GM12875 (cell line): ENCODE data around the gene CEP57.
"Not testable (repeated sequence)": the region's sequence is repeated elsewhere in the genome, so short reads cannot be mapped to it uniquely, and the experiment has no call there.

ENCODE experiments used
- H3K4me3 ChIP-seq: one replicate; pipeline ENCODE4 v1.5.1; 2011; ENCODE audit warnings: low read depth, low read length, control low read depth
- TF ChIP-seq, protein P1 (sequence below): IDR thresholded peaks from 2 replicates; pipeline ENCODE4 v1.5.1; 2011; ENCODE audit warnings: low read depth, mild to moderate bottlenecking, control low read depth, inconsistent platforms, low read length, moderate library complexity, borderline replicate concordance; ENCODE audit not compliant: insufficient read depth

Gene CEP57

GRCh38 chr11:95863486-95864140, 73.3 kb downstream of the CEP57 start:
- TF ChIP-seq, protein P1, sequence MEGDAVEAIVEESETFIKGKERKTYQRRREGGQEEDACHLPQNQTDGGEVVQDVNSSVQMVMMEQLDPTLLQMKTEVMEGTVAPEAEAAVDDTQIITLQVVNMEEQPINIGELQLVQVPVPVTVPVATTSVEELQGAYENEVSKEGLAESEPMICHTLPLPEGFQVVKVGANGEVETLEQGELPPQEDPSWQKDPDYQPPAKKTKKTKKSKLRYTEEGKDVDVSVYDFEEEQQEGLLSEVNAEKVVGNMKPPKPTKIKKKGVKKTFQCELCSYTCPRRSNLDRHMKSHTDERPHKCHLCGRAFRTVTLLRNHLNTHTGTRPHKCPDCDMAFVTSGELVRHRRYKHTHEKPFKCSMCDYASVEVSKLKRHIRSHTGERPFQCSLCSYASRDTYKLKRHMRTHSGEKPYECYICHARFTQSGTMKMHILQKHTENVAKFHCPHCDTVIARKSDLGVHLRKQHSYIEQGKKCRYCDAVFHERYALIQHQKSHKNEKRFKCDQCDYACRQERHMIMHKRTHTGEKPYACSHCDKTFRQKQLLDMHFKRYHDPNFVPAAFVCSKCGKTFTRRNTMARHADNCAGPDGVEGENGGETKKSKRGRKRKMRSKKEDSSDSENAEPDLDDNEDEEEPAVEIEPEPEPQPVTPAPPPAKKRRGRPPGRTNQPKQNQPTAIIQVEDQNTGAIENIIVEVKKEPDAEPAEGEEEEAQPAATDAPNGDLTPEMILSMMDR, result no peak
- H3K4me3 ChIP-seq, result no peak overlapping the region

GRCh38 chr11:95867105-95867504, 76.8 kb downstream of the CEP57 start:
- TF ChIP-seq, protein P1, result no peak
- H3K4me3 ChIP-seq, result no peak overlapping the region

DNA sequence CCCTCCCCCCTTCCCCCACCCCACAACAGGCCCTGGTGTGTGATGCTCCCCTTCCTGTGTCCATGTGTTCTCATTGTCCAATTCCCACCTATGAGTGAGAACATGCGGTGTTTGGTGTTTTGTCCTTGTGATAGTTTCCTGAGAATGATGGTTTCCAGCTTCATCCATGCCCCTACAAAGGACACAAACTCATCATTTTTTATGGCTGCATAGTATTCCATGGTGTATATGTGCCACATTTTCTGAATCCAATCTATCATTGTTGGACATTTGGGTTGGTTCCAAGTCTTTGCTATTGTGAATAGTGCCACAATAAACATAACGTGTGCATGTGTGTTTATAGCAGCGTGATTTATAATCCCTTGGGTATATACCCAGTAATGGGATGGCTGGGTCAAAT, 80.6 kb downstream of the CEP57 start:
- H3K4me3 ChIP-seq, result not testable (repeated sequence)

DNA sequence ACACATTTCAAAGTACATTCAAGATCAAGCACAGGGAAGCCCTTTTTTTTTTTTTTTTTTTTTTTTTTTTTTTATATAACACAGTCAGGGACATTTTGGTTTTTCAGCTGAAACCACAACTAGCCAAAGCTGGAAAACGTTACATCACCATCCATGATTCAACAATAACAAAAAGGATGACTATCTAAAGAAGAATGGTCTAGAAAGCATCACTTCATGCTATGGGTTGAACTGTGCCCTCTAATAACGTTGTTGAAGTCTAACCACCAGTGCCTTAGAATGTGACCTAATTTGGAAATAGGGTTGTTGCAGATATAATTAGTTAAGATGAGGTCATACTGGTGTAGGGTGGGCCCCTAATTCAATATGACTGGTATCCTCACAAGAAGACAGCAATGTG, 87.0 kb downstream of the CEP57 start:
- no peak overlapping the region for H3K4me3 ChIP-seq
- TF ChIP-seq, protein P1, result no peak
